NCI-H2171 (cell line): Measurements from ENCODE around the gene CTDSPL.
A peak's percentile ranks its signal among the peaks of the same experiment; 100 is the strongest.

Experiments
- DNase-seq: peaks from one replicate; lab custom pipeline; 2025; lab: John Stamatoyannopoulos, UW

Gene CTDSPL

GRCh38 chr3:37916685-37917084, 55.0 kb downstream of the CTDSPL start:
- DNase-seq, result no peak

GRCh38 chr3:37918627-37919026, 56.9 kb downstream of the CTDSPL start:
- no peak for DNase-seq

GRCh38 chr3:37920156-37920699, 58.5 kb downstream of the CTDSPL start:
- peak; percentile 20 for DNase-seq

- DNase-seq, result no peak
Observed at GRCh38 chr3:37921025-37921424, 59.3 kb downstream of the CTDSPL start.

GRCh38 chr3:37922721-37923568, 61.3 kb downstream of the CTDSPL start:
- no peak for DNase-seq

GRCh38 chr3:37923569-37924040, 61.9 kb downstream of the CTDSPL start:
- no peak for DNase-seq

GRCh38 chr3:37924453-37924852, 62.8 kb downstream of the CTDSPL start:
- DNase-seq, result no peak

GRCh38 chr3:37925157-37925556, 63.5 kb downstream of the CTDSPL start:
- no peak for DNase-seq

GRCh38 chr3:37926611-37927010, 64.9 kb downstream of the CTDSPL start:
- DNase-seq, result no peak

GRCh38 chr3:37930495-37930894, 68.8 kb downstream of the CTDSPL start:
- DNase-seq, result no peak

- DNase-seq, result no peak
Observed at GRCh38 chr3:37932505-37932904, 70.8 kb downstream of the CTDSPL start.

GRCh38 chr3:37934631-37935289, 73.1 kb downstream of the CTDSPL start:
- DNase-seq, result no peak

GRCh38 chr3:37935290-37935668, 73.6 kb downstream of the CTDSPL start:
- no peak for DNase-seq

GRCh38 chr3:37935756-37936666, 74.3 kb downstream of the CTDSPL start:
- DNase-seq, result no peak

- DNase-seq, result no peak
Observed at GRCh38 chr3:37937156-37937555, 75.5 kb downstream of the CTDSPL start.

GRCh38 chr3:37938011-37938410, 76.3 kb downstream of the CTDSPL start:
- DNase-seq, result no peak

GRCh38 chr3:37940242-37940908, 78.7 kb downstream of the CTDSPL start:
- DNase-seq, result no peak

GRCh38 chr3:37941608-37942508, 80.2 kb downstream of the CTDSPL start:
- no peak for DNase-seq

- DNase-seq, result no peak
Observed at GRCh38 chr3:37942646-37943045, 81.0 kb downstream of the CTDSPL start.

- DNase-seq, result no peak
Observed at GRCh38 chr3:37943126-37943525, 81.4 kb downstream of the CTDSPL start.
